Effector memory CD4-positive, alpha-beta T cell (primary cell): Measurements from ENCODE around the gene REPS1.
"Not testable (repeated sequence)": the region's sequence is repeated elsewhere in the genome, so short reads cannot be mapped to it uniquely, and the experiment has no call there.

Source experiments
- DNase-seq, 3 donors: peaks; one replicate each; pipeline ENCODE4 v3.0.0-alpha.2; 2020
- H3K27ac ChIP-seq: 2 replicates; pipeline ENCODE4 v1.7.0; 2013; ENCODE audit warnings: mild to moderate bottlenecking, low read length, moderate library complexity; ENCODE audit not compliant: insufficient read depth, poor library complexity, severe bottlenecking
- H3K27me3 ChIP-seq: replicated peaks from 2 replicates; pipeline ENCODE4 v1.7.0; 2013; ENCODE audit warnings: mild to moderate bottlenecking, low read length; ENCODE audit not compliant: insufficient read depth, control insufficient read depth, poor library complexity, severe bottlenecking
- H3K36me3 ChIP-seq: 2 replicates; pipeline ENCODE4 v1.7.0; 2013; ENCODE audit warnings: mild to moderate bottlenecking, low read length, moderate library complexity; ENCODE audit not compliant: control insufficient read depth, insufficient read depth
- H3K4me1 ChIP-seq: 2 replicates; pipeline ENCODE4 v1.7.0; 2013; ENCODE audit warnings: low read length, mild to moderate bottlenecking; ENCODE audit not compliant: control insufficient read depth, insufficient read depth, poor library complexity, severe bottlenecking
- H3K4me3 ChIP-seq: 2 replicates; pipeline ENCODE4 v1.7.0; 2013; ENCODE audit warnings: low read length, low read depth, mild to moderate bottlenecking; ENCODE audit not compliant: insufficient read depth, poor library complexity, severe bottlenecking
- H3K9me3 ChIP-seq: 2 replicates; pipeline ENCODE4 v1.7.0; 2013; ENCODE audit warnings: mild to moderate bottlenecking, low read length, moderate library complexity; ENCODE audit not compliant: control insufficient read depth

The REPS1 gene

DNA sequence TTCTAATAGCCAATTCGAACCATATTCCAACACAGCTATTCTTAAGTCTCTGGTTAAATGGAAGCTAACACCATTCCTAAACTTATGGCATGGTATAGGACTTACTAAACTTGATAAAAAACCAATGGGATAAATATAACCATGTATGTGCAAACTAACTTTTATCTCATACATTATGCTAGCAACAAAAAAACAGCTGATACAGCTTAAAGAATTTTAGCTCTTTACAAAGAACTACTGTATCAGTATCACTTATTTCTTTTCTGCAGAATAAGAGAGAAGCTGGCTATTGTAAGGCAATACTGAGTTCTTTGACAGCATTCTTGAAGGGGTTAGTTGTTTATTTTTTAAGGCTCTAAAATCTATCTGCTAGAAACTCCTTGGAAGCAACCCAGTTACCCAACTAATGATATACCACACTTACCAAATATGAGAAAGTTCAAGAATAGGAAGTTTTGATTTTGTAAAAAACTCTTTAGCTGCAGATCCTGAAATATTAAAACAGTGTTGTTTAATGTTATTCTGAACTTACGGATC lies 44.9 kb downstream of the REPS1 start:
- peaks cover 35% of the 10 kb centered on the region for H3K36me3 ChIP-seq
- H3K27me3 ChIP-seq: no peaks in the 10 kb centered on the region
- no peak overlapping the region for H3K27ac ChIP-seq
- H3K9me3 ChIP-seq: no peaks in the 10 kb centered on the region
- no peak overlapping the region for H3K4me3 ChIP-seq
- no peak for DNase-seq
- no peaks in the 10 kb centered on the region for H3K4me1 ChIP-seq

DNA sequence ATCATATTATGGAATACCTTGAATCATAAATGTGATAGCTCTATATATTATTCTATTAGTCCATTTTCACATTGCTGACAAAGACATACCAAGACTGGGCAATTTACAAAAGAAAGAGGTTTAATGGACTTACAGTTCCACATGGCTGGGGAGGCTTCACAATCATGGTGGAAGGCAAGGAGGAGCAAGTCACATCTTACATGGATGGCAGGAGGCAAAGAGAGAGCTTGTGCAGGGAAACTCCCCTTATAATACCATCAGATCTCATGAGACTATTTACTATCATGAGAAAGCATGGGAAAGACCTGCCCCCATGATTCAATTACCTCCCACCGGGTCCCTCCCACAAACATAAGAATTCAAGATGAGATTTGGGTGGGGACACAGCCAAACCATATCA lies 51.2 kb downstream of the REPS1 start:
- not testable (repeated sequence) for H3K4me1 ChIP-seq, H3K9me3 ChIP-seq, H3K27me3 ChIP-seq, H3K4me3 ChIP-seq, H3K27ac ChIP-seq, DNase-seq
- peaks cover 47% of the 10 kb centered on the region for H3K36me3 ChIP-seq

DNA sequence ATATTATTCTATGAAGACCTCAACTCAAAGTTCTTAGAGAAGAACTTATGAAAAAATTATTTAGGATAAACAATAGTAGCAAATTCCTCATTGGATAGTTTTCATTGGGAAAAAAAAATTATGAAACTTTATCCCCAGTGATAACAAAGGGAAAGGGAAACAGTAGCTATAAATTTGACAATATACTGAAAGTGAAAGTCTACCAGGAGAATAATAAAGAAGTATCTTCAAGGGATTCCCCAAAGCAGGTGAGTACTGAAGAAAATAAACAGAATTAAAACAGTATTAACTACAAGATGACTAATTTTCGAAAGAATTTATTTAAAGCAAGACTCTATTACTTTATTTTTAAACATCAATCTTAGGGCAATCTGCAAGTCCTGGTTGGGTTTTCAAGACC lies 56.4 kb downstream of the REPS1 start:
- no peak for DNase-seq
- no peak overlapping the region for H3K4me3 ChIP-seq
- H3K27me3 ChIP-seq: no peaks in the 10 kb centered on the region
- peaks cover 28% of the 10 kb centered on the region for H3K36me3 ChIP-seq
- no peaks in the 10 kb centered on the region for H3K9me3 ChIP-seq
- no peaks in the 10 kb centered on the region for H3K4me1 ChIP-seq
- H3K27ac ChIP-seq: no peak overlapping the region

DNA sequence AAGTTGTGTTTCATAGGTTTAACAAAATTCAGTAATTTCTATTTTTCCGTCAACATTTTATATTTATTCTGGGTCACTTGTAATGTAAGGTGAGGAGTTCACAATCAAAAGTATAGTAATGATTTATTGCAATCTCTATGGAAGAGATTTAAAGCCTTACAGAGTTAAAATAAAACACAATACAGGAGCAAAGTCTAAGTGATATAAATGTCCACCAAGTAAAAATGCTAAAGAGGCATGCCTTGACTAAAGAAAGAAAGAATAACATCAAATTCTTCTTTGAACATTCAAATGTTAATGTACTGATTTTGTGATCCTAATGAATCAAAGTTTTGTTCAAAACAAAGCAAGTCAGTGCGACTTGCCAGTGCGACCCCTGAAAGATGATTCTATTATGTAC lies 61.5 kb downstream of the REPS1 start:
- H3K36me3 ChIP-seq: peaks cover 18% of the 10 kb centered on the region
- H3K4me3 ChIP-seq: no peak overlapping the region
- no peak for DNase-seq
- H3K27ac ChIP-seq: no peak overlapping the region
- H3K4me1 ChIP-seq: no peaks in the 10 kb centered on the region
- H3K9me3 ChIP-seq: no peaks in the 10 kb centered on the region
- H3K27me3 ChIP-seq: no peaks in the 10 kb centered on the region

DNA sequence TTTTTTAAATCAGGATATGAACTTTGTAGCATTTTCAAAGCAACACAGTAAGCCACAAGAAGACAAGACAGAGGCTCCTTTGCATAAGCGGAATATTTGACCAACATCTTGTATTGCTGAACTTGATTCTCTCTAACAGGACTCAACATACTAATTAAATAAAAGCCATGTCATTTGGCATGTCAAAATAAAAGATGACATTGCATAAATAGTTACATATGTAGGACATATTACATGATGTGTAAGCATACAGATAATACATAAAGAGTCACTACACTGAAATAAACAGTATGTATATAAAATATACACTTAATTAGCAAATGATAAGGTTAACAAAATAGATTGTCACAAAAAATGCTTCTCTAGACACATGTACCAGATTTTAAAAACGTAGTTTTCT lies 62.2 kb downstream of the REPS1 start:
- Histone ChIP-seq H3K36me3 (peaks cover 21% of the 10 kb centered on the region), H3K27ac (no peak overlapping the region), H3K4me3 (no peak overlapping the region), H3K4me1 (no peaks in the 10 kb centered on the region), H3K27me3 (no peaks in the 10 kb centered on the region), H3K9me3 (no peaks in the 10 kb centered on the region)
- DNase-seq: no peak

DNA sequence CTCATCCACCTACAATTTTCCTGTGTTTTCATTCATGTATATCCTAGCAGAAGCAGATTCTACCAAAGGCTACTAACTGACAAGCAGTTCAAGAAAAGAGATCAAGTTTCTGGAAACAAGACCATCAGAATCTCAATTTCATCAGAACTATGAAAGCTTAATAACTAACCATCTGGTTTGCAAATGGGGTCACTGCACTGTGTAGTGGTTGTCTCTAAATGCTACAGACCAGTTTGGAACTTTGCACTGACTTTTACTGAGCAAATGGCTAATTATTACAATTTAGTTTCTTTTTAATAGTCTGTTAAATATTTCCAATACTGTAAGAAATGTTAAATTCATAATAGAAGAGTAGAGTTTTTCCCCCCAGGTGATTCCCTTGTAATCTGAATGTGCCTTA lies 64.5 kb downstream of the REPS1 start:
- no peak for DNase-seq
- H3K4me1 ChIP-seq: no peaks in the 10 kb centered on the region
- H3K27me3 ChIP-seq: no peaks in the 10 kb centered on the region
- no peaks in the 10 kb centered on the region for H3K9me3 ChIP-seq
- no peak overlapping the region for H3K4me3 ChIP-seq
- H3K27ac ChIP-seq: no peak overlapping the region
- H3K36me3 ChIP-seq: peaks cover 29% of the 10 kb centered on the region

DNA sequence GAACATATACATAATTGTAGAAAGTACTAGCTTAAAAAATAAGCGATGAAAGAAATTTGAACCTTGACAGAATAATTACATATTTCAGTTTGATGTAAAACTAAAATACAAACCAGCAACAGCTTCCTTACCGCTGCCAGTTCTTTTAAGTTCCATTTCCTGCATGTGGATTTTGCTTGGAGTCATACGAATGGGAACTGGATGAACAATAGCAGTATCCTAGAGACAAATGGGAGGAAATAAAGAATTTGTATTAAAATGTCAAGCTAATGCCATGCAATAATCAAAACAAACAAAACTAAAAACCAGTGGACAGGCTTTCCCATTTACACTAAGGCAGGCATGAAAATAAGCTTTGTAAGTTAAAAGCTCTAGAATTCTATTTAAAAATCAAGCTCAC lies 67.1 kb downstream of the REPS1 start:
- DNase-seq: no peak
- peaks cover 33% of the 10 kb centered on the region for H3K36me3 ChIP-seq

DNA sequence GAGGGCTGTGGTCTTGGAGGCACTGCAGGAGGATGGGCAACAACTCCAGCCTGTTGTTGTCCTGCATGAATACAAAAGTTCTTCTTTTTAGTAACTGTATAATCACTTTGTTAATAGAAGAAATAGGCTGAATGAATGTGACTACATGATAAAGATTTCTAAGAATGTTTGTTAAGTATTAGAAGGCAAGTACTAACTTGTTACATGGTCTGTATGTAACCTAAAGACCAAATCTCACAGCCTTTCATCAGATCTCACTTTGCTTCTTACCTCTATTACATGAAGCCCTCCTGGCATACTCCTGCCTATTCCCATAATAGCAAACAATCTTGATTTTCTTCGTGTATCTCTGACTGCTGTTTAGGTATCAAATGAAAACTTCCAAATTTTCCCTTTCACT lies 73.4 kb downstream of the REPS1 start:
- peaks cover 57% of the 10 kb centered on the region for H3K36me3 ChIP-seq
- H3K27ac ChIP-seq: no peak overlapping the region
- no peaks in the 10 kb centered on the region for H3K4me1 ChIP-seq

More for the DNA sequence above, 67.1 kb downstream of the REPS1 start:
- Histone ChIP-seq H3K27ac (no peak overlapping the region), H3K27me3 (no peaks in the 10 kb centered on the region), H3K9me3 (no peaks in the 10 kb centered on the region), H3K4me1 (no peaks in the 10 kb centered on the region), H3K4me3 (no peak overlapping the region)

DNA sequence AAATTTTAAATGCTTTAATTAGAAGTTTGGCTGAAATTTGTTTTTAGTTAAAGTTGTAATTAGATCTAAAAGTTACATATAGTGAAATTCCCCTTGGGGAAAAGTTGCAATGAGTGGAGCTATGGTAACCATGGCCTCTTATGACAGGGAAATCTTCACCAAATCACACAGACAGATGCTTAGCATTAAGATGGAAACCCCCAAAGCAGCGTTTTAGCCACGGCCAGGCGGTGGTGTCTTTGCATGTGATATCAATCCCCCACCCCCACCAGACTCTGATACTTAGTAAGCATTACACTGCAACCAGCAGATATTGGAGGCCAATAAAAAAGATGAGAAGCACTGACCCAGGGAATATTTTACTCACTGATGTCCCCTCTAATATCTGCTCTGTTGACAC lies 75.7 kb downstream of the REPS1 start:
- no peaks in the 10 kb centered on the region for H3K4me1 ChIP-seq
- peaks cover 61% of the 10 kb centered on the region for H3K36me3 ChIP-seq
- no peak for DNase-seq
- H3K27me3 ChIP-seq: no peaks in the 10 kb centered on the region
- no peak overlapping the region for H3K27ac ChIP-seq
- H3K9me3 ChIP-seq: no peaks in the 10 kb centered on the region
- H3K4me3 ChIP-seq: no peak overlapping the region

More for the DNA sequence above, 73.4 kb downstream of the REPS1 start:
- no peaks in the 10 kb centered on the region for H3K9me3 ChIP-seq
- no peak for DNase-seq
- no peaks in the 10 kb centered on the region for H3K27me3 ChIP-seq
- H3K4me3 ChIP-seq: no peak overlapping the region

DNA sequence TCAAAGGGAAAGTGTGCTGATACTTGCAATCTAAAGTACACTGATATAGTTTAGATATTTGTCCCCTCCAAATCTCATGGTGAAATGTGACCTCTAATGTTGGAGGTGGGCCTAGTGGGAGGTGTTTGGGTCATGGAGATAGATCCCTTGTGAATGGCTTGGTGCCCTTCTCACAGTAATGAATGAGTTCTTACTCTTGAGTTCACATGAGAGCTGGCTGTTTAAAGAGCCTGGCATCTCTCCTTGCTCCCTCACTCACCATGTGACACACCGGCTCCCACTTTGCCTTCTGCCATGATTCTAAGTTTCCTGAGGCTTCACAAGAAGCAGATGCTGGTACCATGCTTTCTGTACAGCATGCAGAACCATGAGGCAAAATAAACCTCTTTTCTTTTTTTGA lies 78.1 kb downstream of the REPS1 start:
- Histone ChIP-seq H3K27me3 (no peaks in the 10 kb centered on the region), H3K4me1 (no peaks in the 10 kb centered on the region), H3K27ac (no peak overlapping the region), H3K4me3 (no peak overlapping the region), H3K36me3 (peaks cover 73% of the 10 kb centered on the region), H3K9me3 (no peaks in the 10 kb centered on the region)
- no peak for DNase-seq

DNA sequence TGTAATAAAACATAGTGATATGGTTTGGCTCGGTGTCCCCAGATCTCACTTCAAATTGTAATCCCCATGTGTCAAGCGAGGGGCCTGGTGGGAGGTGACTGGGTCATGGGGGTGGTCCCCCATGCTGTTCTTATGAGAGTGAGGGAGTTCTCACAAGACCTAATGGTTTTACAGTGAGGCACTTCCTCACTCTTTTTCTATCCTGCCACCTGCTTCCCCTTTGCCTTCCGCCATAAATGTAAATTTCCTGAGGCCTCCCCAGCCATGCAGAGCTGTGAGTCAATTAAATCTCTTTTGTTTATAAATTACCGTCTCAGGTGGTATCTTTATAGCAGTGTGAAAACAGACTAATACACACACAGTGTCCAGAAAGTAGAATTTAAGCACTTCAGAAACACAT lies 78.5 kb downstream of the REPS1 start:
- Histone ChIP-seq H3K27me3 (no peaks in the 10 kb centered on the region), H3K4me1 (no peaks in the 10 kb centered on the region), H3K36me3 (peaks cover 74% of the 10 kb centered on the region), H3K4me3 (no peak overlapping the region), H3K27ac (no peak overlapping the region), H3K9me3 (no peaks in the 10 kb centered on the region)
- DNase-seq: no peak
